ENCODE measurements around the gene AKAP6.

DNA sequence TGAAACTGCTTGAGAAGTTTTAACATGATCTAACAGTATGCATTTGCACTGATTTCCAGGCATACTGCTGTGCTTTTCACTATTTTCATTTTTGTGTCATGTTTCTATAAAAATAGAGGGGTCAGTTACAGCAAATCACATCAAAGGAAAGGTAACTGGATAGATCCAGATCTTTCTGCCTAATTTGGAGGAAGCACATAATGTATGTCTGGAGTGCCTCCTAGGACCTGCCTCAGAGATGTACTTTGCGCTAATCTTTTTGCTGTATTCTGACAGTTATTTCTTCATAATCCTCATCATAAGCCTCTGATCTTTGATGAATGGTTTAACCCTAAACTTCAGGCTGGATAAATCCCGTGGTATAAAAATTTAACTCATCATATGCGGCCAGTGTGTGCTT, 498.4 kb downstream of the AKAP6 start:
- TF ChIP-seq, protein P1, sequence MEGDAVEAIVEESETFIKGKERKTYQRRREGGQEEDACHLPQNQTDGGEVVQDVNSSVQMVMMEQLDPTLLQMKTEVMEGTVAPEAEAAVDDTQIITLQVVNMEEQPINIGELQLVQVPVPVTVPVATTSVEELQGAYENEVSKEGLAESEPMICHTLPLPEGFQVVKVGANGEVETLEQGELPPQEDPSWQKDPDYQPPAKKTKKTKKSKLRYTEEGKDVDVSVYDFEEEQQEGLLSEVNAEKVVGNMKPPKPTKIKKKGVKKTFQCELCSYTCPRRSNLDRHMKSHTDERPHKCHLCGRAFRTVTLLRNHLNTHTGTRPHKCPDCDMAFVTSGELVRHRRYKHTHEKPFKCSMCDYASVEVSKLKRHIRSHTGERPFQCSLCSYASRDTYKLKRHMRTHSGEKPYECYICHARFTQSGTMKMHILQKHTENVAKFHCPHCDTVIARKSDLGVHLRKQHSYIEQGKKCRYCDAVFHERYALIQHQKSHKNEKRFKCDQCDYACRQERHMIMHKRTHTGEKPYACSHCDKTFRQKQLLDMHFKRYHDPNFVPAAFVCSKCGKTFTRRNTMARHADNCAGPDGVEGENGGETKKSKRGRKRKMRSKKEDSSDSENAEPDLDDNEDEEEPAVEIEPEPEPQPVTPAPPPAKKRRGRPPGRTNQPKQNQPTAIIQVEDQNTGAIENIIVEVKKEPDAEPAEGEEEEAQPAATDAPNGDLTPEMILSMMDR (IDR thresholded peaks at IDR 0.05) = no peak
- no peak for TF ChIP-seq POLR2A (IDR thresholded peaks at IDR 0.05)

Measured in right lobe of liver (tissue), 4 donors.